Thymus (tissue), 11 donors: ENCODE results near the gene GPC6. TPM values are rescaled to one million over a fixed set of nuclear protein-coding genes. Genes with fewer than 3 reads are reported as not detected.

Experiments
- DNase-seq, 9 donors: peaks; one replicate each; pipeline ENCODE4 v3.0.0-alpha.2; 2013; ENCODE audit warnings: low spot score in 9 of 9, low read depth in 6 of 9, missing footprints in 1 of 9
- H3K27ac ChIP-seq, 2 donors: one replicate each; pipeline ENCODE4 v1.5.1; 2013; ENCODE audit warnings: control low read depth in 1 of 2, low read depth in 1 of 2, low read length in 1 of 2, mild to moderate bottlenecking in 1 of 2, moderate library complexity in 1 of 2
- H3K27me3 ChIP-seq, 2 donors: one replicate each; pipeline ENCODE4 v1.5.1; 2013; ENCODE audit warnings: low read length in 1 of 2; ENCODE audit not compliant: control insufficient read depth in 2 of 2, insufficient read depth in 1 of 2
- H3K36me3 ChIP-seq, 2 donors: one replicate each; pipeline ENCODE4 v1.5.1; 2013; ENCODE audit warnings: low read length in 1 of 2, mild to moderate bottlenecking in 1 of 2, moderate library complexity in 1 of 2; ENCODE audit not compliant: control insufficient read depth in 2 of 2, insufficient read depth in 2 of 2
- H3K4me1 ChIP-seq, 2 donors: one replicate each; pipeline ENCODE4 v1.5.1; 2013; ENCODE audit warnings: low read length in 2 of 2; ENCODE audit not compliant: control insufficient read depth in 2 of 2, insufficient read depth in 2 of 2
- H3K4me3 ChIP-seq, 2 donors: one replicate each; pipeline ENCODE4 v1.5.1; 2013; ENCODE audit warnings: low read length in 2 of 2, control low read depth in 1 of 2, mild to moderate bottlenecking in 1 of 2
- H3K9me3 ChIP-seq, 2 donors: one replicate each; pipeline ENCODE4 v1.5.1; 2013; ENCODE audit warnings: low read length in 1 of 2, mild to moderate bottlenecking in 1 of 2; ENCODE audit not compliant: control insufficient read depth in 2 of 2, insufficient read depth in 1 of 2
- WGBS: extraction: QIAGEN DNeasy Blood & Tissue Kit; methylation state at CpG from one replicate; pipeline ENCODE4 v1.1.7; 2013; 5-methylcytosine and 5-hydroxymethylcytosine counted together
- polyA plus RNA-seq: library from polyadenylated mRNA; stranded (reverse); fragments of 200-250 nt; gene quantifications from one replicate; pipeline ENCODE4 v1.2.3, GENCODE V29; 2013
- total RNA-seq: library from RNA; stranded (reverse); fragments of 120-200 nt; gene quantifications from one replicate; pipeline ENCODE4 v1.2.4, GENCODE V29; 2013
- donor health status: healthy.

GPC6 gene
- total and polyA plus RNA-seq, 2 donors: 1.1 to 6.9 TPM

- 93% methylated on average over 2 of the region's 2 CpGs for WGBS
- DNase-seq: no peak
Measured at GRCh38 chr13:93628136-93628797, 401.7 kb downstream of the GPC6 start.

DNA sequence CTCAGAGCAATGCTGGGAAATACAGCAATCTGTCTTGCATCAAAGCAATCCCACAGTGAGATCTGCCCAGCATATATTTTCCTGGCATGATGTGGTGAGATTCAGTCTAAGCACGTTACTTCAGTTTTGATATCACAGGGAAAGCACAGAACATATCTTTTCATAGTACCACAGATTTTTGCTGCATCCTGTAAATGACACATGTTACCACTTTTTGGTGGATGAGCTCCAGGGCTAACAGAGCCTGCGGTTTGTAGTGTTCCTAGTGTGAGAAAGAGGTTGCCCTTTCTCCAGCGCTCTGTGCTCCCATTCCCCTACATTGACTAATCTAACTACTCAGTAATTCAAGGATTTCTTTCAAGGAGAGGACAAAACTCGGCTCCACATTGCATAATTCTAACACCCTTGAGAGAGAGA is 409.0 kb downstream of the GPC6 start:
- Histone ChIP-seq H3K4me3 (no peak overlapping the region), H3K27ac (no peak overlapping the region), H3K27me3 (no peaks in the 10 kb centered on the region), H3K9me3 (no peaks in the 10 kb centered on the region), H3K36me3 (no peaks in the 10 kb centered on the region), H3K4me1 (no peaks in the 10 kb centered on the region)
- WGBS: 76% methylated on average over 4 of the region's 4 CpGs
- no peak for DNase-seq

More at GRCh38 chr13:93628136-93628797, 401.7 kb downstream of the GPC6 start:
- H3K4me3 ChIP-seq: no peak overlapping the region
- H3K4me1 ChIP-seq: no peaks in the 10 kb centered on the region
- H3K27me3 ChIP-seq: no peaks in the 10 kb centered on the region
- no peaks in the 10 kb centered on the region for H3K9me3 ChIP-seq
- H3K27ac ChIP-seq: no peak overlapping the region
- no peaks in the 10 kb centered on the region for H3K36me3 ChIP-seq

DNA sequence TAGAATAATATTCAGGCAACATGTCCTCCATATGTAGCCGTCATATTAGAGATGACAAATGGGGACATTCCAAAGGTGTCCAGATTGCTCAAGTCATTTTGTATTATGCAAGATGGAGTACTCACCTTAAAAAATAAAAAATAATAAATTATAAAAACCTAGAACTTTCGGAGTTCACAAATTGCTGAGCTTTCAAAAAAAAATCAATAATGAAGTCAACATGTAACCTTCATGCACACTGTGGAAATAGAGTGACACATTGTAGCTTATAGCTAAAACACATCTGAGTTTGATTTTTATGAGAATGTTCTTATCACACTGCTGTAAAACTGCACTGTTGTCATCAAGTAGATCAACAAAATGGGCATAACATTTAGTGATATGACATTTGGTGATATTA is 411.2 kb downstream of the GPC6 start:
- H3K36me3 ChIP-seq: no peaks in the 10 kb centered on the region
- no peak for DNase-seq
- no peaks in the 10 kb centered on the region for H3K27me3 ChIP-seq
- no peak overlapping the region for H3K4me3 ChIP-seq
- H3K4me1 ChIP-seq: no peaks in the 10 kb centered on the region
- no peak overlapping the region for H3K27ac ChIP-seq
- 96% methylated on average over 2 of the region's 2 CpGs for WGBS
- H3K9me3 ChIP-seq: no peaks in the 10 kb centered on the region

DNA sequence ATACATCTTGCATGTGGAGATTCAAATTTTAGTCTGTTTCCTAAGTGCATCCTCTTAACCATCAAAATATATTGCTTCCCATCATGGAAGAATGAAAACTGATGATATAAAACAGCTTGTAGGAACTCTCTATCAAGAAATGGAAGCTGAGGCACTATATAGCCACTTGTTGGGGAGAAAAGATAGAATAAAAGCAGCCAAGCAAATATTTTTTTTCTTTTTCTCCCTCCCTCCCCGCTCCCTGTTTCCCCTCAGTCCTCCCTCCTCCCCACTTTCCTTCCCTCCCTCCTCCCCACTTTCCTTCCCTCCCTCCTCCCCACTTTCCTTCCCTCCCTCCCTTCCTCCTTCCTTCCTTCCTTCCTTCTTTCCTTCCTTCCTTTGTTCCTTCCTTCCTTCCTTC is 413.8 kb downstream of the GPC6 start:
- H3K36me3 ChIP-seq: no peaks in the 10 kb centered on the region
- no peaks in the 10 kb centered on the region for H3K27me3 ChIP-seq
- no peak overlapping the region for H3K27ac ChIP-seq
- WGBS: 91% methylated on average over 1 of the region's 1 CpG
- H3K4me1 ChIP-seq: no peaks in the 10 kb centered on the region
- no peak for DNase-seq
- H3K9me3 ChIP-seq: no peaks in the 10 kb centered on the region
- no peak overlapping the region for H3K4me3 ChIP-seq

DNA sequence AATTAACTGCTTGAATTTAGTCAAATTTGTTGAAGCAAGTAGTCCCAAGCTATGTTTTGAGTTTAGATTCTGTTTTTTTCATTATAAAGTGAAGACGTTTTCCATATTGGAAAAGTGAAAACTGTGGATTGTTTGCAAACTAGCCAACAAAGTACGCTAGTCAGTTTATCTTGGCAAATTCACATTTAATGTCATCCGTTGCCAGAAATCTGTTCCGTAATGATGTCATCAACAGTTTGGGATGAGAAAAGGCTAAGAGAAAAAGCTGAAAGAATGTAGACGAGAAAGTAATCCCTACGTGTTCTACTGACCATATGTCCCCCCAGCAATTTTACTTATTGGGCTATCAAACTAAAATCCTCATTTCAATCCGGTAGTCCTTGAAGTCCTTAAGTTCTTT is 419.6 kb downstream of the GPC6 start:
- H3K36me3 ChIP-seq: no peaks in the 10 kb centered on the region
- DNase-seq: no peak
- no peak overlapping the region for H3K27ac ChIP-seq
- no peaks in the 10 kb centered on the region for H3K9me3 ChIP-seq
- H3K27me3 ChIP-seq: no peaks in the 10 kb centered on the region
- 89% methylated on average over 7 of the region's 7 CpGs for WGBS
- H3K4me1 ChIP-seq: no peaks in the 10 kb centered on the region
- no peak overlapping the region for H3K4me3 ChIP-seq

GRCh38 chr13:93649496-93649895 is 422.9 kb downstream of the GPC6 start:
- Histone ChIP-seq H3K9me3 (no peaks in the 10 kb centered on the region), H3K27ac (no peak overlapping the region), H3K27me3 (no peaks in the 10 kb centered on the region), H3K4me3 (no peak overlapping the region), H3K4me1 (no peaks in the 10 kb centered on the region), H3K36me3 (no peaks in the 10 kb centered on the region)
- 83% methylated on average over 2 of the region's 2 CpGs for WGBS
- no peak for DNase-seq

DNA sequence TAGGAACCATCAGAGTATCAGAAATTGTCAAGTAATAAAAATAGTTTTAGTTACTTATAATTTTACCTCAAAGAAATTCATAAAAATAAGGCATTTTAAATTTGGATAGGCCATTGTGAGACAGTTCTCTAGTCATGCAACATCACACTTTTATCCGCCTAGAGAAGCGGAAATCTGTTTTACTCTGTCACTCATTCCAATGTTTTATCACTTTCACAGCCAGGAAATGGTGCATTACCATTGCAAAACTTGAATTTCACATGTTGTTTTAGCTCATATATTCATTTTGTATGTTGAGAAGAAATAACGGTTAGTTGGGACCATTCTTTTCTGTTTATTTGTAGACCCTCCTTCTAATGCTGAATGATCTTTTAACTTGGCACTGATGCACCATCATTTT is 427.2 kb downstream of the GPC6 start:
- 93% methylated on average over 3 of the region's 3 CpGs for WGBS
- Histone ChIP-seq H3K27ac (no peak overlapping the region), H3K36me3 (no peaks in the 10 kb centered on the region), H3K4me3 (no peak overlapping the region), H3K9me3 (no peaks in the 10 kb centered on the region), H3K4me1 (no peaks in the 10 kb centered on the region), H3K27me3 (no peaks in the 10 kb centered on the region)
- no peak for DNase-seq

DNA sequence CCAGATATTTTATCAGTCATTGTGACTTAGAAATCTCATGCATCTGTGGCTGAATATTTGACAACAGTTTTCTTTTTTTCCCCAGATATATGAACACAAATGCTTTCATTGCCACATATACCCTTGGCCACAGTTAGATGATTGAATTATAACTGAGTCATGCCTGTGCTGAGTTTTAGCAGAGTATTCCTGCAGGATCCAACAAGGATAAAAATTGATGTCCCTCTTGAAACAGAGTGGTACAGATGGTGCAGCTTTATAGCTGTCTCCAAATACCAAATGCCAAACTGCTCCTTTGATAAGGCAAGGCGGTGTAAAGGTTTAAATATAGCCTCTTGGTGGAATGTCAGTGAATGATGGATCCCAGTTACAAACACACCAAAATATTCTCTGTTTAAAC is 428.5 kb downstream of the GPC6 start:
- Histone ChIP-seq H3K4me3 (no peak overlapping the region), H3K27ac (no peak overlapping the region), H3K36me3 (no peaks in the 10 kb centered on the region), H3K27me3 (no peaks in the 10 kb centered on the region), H3K4me1 (no peaks in the 10 kb centered on the region), H3K9me3 (no peaks in the 10 kb centered on the region)
- no peak for DNase-seq
- 93% methylated on average over 1 of the region's 1 CpG for WGBS

GRCh38 chr13:93660391-93661063 is 433.9 kb downstream of the GPC6 start:
- Histone ChIP-seq H3K27ac (no peak overlapping the region), H3K4me1 (no peaks in the 10 kb centered on the region), H3K36me3 (no peaks in the 10 kb centered on the region)

More at GRCh38 chr13:93660391-93661063, 433.9 kb downstream of the GPC6 start:
- H3K9me3 ChIP-seq: no peaks in the 10 kb centered on the region
- DNase-seq: no peak
- H3K4me3 ChIP-seq: no peak overlapping the region
- H3K27me3 ChIP-seq: no peaks in the 10 kb centered on the region
